Spleen (tissue), 11 donors: ENCODE measurements around the gene NDUFA11. TPM values are rescaled to one million over a fixed set of nuclear protein-coding genes. Genes with fewer than 3 reads are reported as not detected.

Experiments
- DNase-seq: peaks from one replicate; pipeline ENCODE4 v3.0.0-alpha.2; 2020
- H3K27ac ChIP-seq, 8 donors: fragments of 200-600 bp; sonication (generic) in 7 of 8; 1 replicate in 4 of 8; 2 replicates in 4 of 8; pipeline versions ENCODE4 v1.5.0 to v1.8.0; 2016 to 2021; ENCODE audit warnings: inconsistent platforms in 4 of 8, mild to moderate bottlenecking in 4 of 8, moderate library complexity in 1 of 8
- H3K27me3 ChIP-seq, 7 donors: fragments of 200-600 bp; sonication (generic) in 6 of 7; replicated peaks in 1 of 7; 1 replicate in 4 of 7; 2 replicates in 3 of 7; pipeline versions ENCODE4 v1.5.0 to v1.8.0; 2016 to 2021; ENCODE audit warnings: inconsistent platforms in 3 of 7, mild to moderate bottlenecking in 1 of 7
- H3K36me3 ChIP-seq, 6 donors: fragments of 200-600 bp; sonication (generic) in 5 of 6; 1 replicate in 4 of 6; 2 replicates in 2 of 6; pipeline versions ENCODE4 v1.5.0 to v1.8.0; 2016 to 2021; ENCODE audit warnings: inconsistent platforms in 2 of 6
- H3K4me1 ChIP-seq, 6 donors: fragments of 200-600 bp; sonication (generic) in 5 of 6; 1 replicate in 3 of 6; 2 replicates in 3 of 6; pipeline versions ENCODE4 v1.5.0 to v1.8.0; 2016 to 2021; ENCODE audit warnings: inconsistent platforms in 3 of 6
- H3K4me3 ChIP-seq, 8 donors: fragments of 200-600 bp; sonication (generic) in 7 of 8; 1 replicate in 4 of 8; 2 replicates in 4 of 8; pipeline versions ENCODE4 v1.5.0 to v1.8.0; 2016 to 2021; ENCODE audit warnings: inconsistent platforms in 4 of 8, mild to moderate bottlenecking in 4 of 8, moderate library complexity in 2 of 8
- H3K9me3 ChIP-seq, 8 donors: fragments of 200-600 bp; sonication (generic) in 7 of 8; 1 replicate in 4 of 8; 2 replicates in 4 of 8; pipeline versions ENCODE4 v1.5.0 to v1.8.0; 2016 to 2021; ENCODE audit warnings: inconsistent platforms in 4 of 8
- CTCF ChIP-seq, 11 experiments: fragments of 200-600 bp in 7 of 11; fragments of 450-650 bp in 4 of 11; sonication (generic) in 4 of 11; IDR thresholded peaks in 8 of 11; conservative IDR thresholded peaks in 3 of 11; 1 replicate in 7 of 11; 2 replicates in 4 of 11; pipeline versions ENCODE4 v1.4.0 to v1.8.0; 2016 to 2021; ENCODE audit warnings: antibody characterized with exemption in 11 of 11, inconsistent platforms in 4 of 11, mild to moderate bottlenecking in 1 of 11
- POLR2A ChIP-seq, 3 donors: fragments of 450-650 bp; IDR thresholded peaks; one replicate each; pipeline ENCODE4 v1.5.1; 2017; ENCODE audit warnings: antibody characterized with exemption in 3 of 3, mild to moderate bottlenecking in 1 of 3
- POLR2AphosphoS5 ChIP-seq, 3 donors: sonication (generic); formaldehyde crosslinking; IDR thresholded peaks; one replicate each; pipeline ENCODE4 v1.5.1; 2017; ENCODE audit warnings: antibody characterized with exemption in 3 of 3
- WGBS, 5 donors: extraction: QIAGEN DNeasy Blood & Tissue Kit in 3 of 5; methylation state at CpG; one replicate each; pipeline versions ENCODE4 v1.1.5 to v1.1.7; 2013 to 2018; 5-methylcytosine and 5-hydroxymethylcytosine counted together
- intact Hi-C: fragments of 100-400 bp; cut with DNase I; formaldehyde crosslinking; loops from one replicate; pipeline ENCODE4 v1.15.0; 2023; ENCODE audit warnings: low total_unique reads
- polyA plus RNA-seq, 3 donors: library from polyadenylated mRNA; stranded (reverse); fragments of 200-250 nt; gene quantifications; one replicate each; pipeline ENCODE4 v1.2.1, GENCODE V29; 2013
- total RNA-seq, 7 donors: library from RNA; depleted of rRNA in 3 of 7; stranded (reverse); fragments of >200 nt in 3 of 7; fragmentation: NEBNext Ultra II Directional in 4 of 7; extraction: Animal tissue kit (Norgen Biotek cat#: 25700) in 4 of 7; gene quantifications; one replicate each; pipeline versions ENCODE4 v1.1.0 to v1.2.1, GENCODE V29; 2016 to 2021
- donor health status: healthy with polysubstance abuse.
- donor health status: DM: no; HTN: no; CAD: no; lungs with moderate emphysema.
- donor health status: DM: no; HTN: no; CAD: no.
- donor health status: Bipolar disorder and iron deficiency.
- donor health status: healthy.
- donor health status: DM: no; HTN: no; CAD: no.
- donor health status: DM: yes; HTN: yes; CAD: no.

The NDUFA11 gene
- total and polyA plus RNA-seq, 10 donors = 83.8 to 377 (median 123) TPM

GRCh38 chr19:5882421-5882968, 21.1 kb downstream of the NDUFA11 start:
- no peak for DNase-seq
- no peaks in the 10 kb centered on the region for H3K9me3 ChIP-seq
- peaks cover 0 to 4% (median 0%) of the 10 kb centered on the region in 6 donors for H3K4me1 ChIP-seq
- H3K36me3 ChIP-seq = no peaks in the 10 kb centered on the region
- H3K27ac ChIP-seq = no peak overlapping the region
- TF ChIP-seq POLR2AphosphoS5 (IDR thresholded peaks at IDR 0.05) (no peak), POLR2A (IDR thresholded peaks at IDR 0.05) (no peak), CTCF (IDR thresholded peaks at IDR 0.05 in 8 of 11, conservative IDR thresholded peaks at IDR 0.05 in 3 of 11) (no peak)
- WGBS, 5 donors = 64 to 75% (median 67%) methylated on average over 7 to 9 of the region's 9 CpGs
- peaks cover 0 to 62% (median 13%) of the 10 kb centered on the region in 7 donors for H3K27me3 ChIP-seq
- intact Hi-C loops = no loop called here
- H3K4me3 ChIP-seq = no peak overlapping the region

GRCh38 chr19:5881543-5882299, 21.9 kb downstream of the NDUFA11 start:
- intact Hi-C loops = no loop called here
- peaks cover 0 to 66% (median 13%) of the 10 kb centered on the region in 7 donors for H3K27me3 ChIP-seq

DNA sequence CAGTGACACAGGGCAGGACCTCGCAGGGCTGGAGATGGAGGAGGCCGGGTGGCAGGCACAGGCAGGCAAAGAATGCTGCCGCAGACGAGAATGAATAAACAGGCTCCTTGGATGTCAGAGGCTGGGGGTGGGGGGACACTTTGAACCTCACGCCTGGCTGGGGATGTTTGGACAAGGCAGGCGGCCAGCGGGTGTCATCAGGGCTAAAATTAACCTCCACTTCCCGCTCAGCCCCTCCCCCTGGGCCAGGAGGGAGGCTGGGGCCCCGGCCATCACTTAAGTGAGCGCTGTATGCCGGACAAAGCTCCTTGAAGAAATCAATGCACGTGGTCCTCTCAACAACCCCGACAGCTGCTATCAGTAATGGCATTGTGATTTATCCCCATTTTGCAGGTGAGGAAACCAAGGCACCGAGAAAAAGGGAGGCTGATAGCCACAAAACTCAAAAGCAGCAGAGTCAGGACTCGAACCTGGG, 22.9 kb downstream of the NDUFA11 start:
- 14 to 28% (median 20%) methylated on average over 13 to 15 of the region's 15 CpGs for WGBS, 5 donors
- Histone ChIP-seq H3K27me3 (peaks cover 0 to 67% (median 13%) of the 10 kb centered on the region in 7 donors), H3K4me1 (peaks cover 0 to 4% (median 0%) of the 10 kb centered on the region in 6 donors), H3K27ac (no peak overlapping the region), H3K9me3 (no peaks in the 10 kb centered on the region), H3K4me3 (no peak overlapping the region), H3K36me3 (no peaks in the 10 kb centered on the region)
- TF ChIP-seq POLR2A (IDR thresholded peaks at IDR 0.05) (no peak), CTCF (IDR thresholded peaks at IDR 0.05 in 8 of 11, conservative IDR thresholded peaks at IDR 0.05 in 3 of 11) (no peak), POLR2AphosphoS5 (IDR thresholded peaks at IDR 0.05) (no peak)
- intact Hi-C loops = no loop called here
- no peak for DNase-seq

More at GRCh38 chr19:5881543-5882299, 21.9 kb downstream of the NDUFA11 start:
- Histone ChIP-seq H3K27ac (no peak overlapping the region), H3K36me3 (no peaks in the 10 kb centered on the region), H3K9me3 (no peaks in the 10 kb centered on the region), H3K4me1 (peaks cover 0 to 4% (median 0%) of the 10 kb centered on the region in 6 donors), H3K4me3 (no peak overlapping the region)
- no peak for TF ChIP-seq POLR2AphosphoS5 (IDR thresholded peaks at IDR 0.05)
- no peak for TF ChIP-seq POLR2A (IDR thresholded peaks at IDR 0.05)
- TF ChIP-seq CTCF (IDR thresholded peaks at IDR 0.05 in 8 of 11, conservative IDR thresholded peaks at IDR 0.05 in 3 of 11) = no peak
- no peak for DNase-seq
- WGBS, 5 donors = 59 to 73% (median 67%) methylated on average over 17 to 19 of the region's 19 CpGs

DNA sequence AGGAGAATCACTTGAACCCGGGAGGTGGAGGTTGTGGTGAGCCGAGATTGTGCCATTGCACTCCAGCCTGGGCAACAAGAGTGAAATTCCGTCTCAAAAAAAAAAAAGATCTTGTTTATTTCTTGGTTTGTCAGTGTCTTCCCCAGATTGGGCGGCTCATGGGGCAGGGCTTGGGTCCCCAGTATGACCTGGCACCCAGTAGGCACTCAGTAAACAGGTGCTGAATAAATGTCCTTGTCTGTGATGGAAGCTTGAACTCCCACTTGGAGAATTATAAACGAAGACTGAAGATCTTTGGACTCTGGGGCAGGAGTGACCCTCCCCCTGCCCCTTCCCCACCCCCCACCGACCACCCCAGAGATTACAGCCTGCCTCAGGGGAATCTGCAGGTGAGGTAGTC, 23.4 kb downstream of the NDUFA11 start:
- intact Hi-C loops = no loop called here
- Histone ChIP-seq H3K27ac (no peak overlapping the region), H3K9me3 (no peaks in the 10 kb centered on the region), H3K4me3 (no peak overlapping the region), H3K36me3 (no peaks in the 10 kb centered on the region), H3K4me1 (peaks cover 0 to 4% (median 0%) of the 10 kb centered on the region in 6 donors), H3K27me3 (peaks cover 0 to 71% (median 13%) of the 10 kb centered on the region in 7 donors)
- 38 to 48% (median 44%) methylated on average over 4 to 6 of the region's 6 CpGs for WGBS, 5 donors
- no peak for DNase-seq
- TF ChIP-seq CTCF (IDR thresholded peaks at IDR 0.05 in 8 of 11, conservative IDR thresholded peaks at IDR 0.05 in 3 of 11) = no peak
- TF ChIP-seq POLR2AphosphoS5 (IDR thresholded peaks at IDR 0.05) = no peak
- no peak for TF ChIP-seq POLR2A (IDR thresholded peaks at IDR 0.05)
